Kasumi-1 (cell line): ENCODE data around the gene C20orf144.
"Not testable (repeated sequence)": the region's sequence is repeated elsewhere in the genome, so short reads cannot be mapped to it uniquely, and the experiment has no call there.

ENCODE experiments used
- DNase-seq, 2 experiments: peaks; one replicate each; lab custom pipeline; 2025; lab: John Stamatoyannopoulos, UW

Gene C20orf144

DNA sequence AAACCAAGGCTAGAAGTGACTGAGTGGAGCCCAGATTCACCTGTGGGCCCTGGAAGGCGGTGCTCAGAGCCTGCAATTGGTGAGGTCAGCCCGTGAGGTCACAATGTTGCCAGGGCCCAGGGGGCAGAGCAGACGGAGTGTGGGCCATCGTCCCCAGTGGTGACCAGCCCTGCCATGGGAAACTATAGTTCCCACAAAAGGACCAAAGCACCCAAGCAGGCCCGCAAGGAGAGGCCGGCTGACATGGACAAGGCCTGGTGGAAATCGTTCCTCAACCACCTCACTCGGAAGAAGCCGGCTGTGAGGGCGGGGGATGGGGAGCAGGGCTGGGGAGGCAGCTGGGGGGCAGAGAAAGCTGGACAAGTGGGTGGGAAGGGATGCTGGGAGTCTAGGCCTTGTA lies at the start of gene C20orf144:
Gene C20orf144 (plus strand): TSS at position 156 of the 400 bp plus-strand sequence. CDS start 19 bp downstream, at position 175.
- no peak for DNase-seq

DNA sequence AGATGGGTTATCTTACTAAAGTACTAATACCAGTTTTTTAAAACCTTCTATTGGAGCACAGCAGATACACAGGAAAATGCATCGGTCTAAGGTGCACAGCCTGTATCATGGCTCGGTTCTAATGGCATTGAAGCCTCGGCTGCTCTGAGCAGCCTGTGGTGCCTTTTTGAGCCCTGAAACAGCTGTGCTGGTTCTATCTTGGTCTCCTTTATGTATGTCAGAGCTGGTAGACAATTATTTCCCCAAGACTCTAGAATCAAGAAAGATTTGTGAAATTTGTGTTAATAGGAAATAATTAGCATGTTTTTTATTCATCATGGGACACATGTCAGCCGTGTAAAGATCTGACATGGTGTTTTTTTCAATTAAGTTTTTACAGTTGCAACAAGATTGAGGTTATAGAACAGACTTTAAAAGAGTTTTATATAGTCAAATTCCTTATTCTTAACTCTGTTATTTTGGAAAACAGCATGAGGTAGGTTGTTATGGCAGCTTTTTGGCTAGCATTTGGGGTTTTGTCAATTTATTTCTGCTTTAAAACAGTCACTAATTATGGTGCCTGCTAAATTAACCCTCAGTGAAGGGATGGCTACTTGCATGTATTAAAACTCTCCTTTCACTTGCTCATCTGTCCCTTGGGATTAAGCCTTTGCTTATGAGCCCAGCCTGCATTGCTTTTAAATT lies 40.3 kb upstream of the C20orf144 start:
- DNase-seq, result no peak

DNA sequence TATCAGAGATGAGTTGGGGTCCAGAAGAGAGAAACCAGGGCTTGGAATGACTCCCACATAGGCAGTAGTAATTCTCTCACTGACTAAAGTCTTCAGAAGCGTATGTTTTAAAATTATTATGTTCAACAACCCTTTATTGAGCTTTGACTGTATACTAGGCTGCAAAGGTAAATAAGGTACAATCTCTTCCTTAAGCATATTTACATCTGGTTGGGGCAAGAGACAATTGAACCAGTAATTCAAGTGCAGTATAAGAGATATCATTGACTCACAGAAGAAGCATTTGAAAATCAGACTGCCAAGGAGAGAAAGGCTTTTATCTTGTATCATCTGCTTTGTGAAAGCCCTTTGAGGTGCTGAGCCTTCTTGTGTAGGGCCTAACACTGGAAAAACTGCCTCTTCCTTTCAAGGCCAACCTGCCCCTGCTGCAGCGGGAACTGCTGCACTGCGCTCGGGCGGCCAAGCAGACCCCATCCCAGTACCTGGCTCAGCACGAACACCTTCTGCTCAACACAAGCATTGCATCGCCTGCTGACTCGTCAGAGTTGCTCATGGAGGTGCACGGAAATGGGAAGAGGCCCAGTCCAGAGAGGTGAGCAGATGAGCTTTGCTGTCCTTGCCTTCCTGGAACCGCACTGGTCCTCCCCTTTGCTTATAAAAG lies 39.3 kb upstream of the C20orf144 start:
- no peak for DNase-seq

DNA sequence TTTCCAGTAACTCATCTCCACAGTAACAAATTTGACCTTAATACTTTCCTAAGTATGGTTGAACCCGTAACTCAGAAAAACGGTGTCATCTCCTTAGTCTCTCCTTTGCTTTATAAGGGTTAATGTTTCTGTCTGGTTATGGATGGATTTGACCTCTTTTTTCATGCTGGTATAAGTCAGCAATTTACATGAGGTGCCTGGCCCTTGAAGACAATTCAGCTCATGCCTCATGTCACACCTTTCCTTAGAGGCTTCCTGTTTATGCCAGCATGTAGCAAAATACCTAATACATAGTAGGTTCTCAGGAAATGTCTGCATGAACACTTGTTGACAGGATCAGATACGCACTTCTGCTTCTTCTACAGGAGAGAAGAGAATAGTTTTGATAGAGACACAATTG lies 37.7 kb upstream of the C20orf144 start:
- DNase-seq, result no peak

DNA sequence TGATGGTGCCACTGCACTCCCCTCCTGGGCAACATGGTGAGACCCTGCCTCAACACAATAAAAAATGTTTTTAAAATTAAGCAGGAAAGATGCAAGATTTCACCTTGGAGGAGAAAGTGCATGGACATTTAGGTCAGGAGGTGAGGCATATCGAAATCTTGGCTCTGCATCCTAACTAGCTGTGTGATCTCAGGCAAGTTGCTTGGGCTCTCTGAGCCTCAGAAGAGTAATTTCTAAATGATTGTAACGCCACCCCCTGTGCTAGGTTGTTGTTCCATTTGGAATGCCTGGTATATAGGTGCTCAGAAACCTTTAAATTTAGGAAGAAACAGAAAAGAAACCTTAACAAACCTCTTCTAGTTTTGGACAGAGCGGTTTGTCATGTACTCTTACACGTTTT lies 35.9 kb upstream of the C20orf144 start:
- DNase-seq, result no peak

DNA sequence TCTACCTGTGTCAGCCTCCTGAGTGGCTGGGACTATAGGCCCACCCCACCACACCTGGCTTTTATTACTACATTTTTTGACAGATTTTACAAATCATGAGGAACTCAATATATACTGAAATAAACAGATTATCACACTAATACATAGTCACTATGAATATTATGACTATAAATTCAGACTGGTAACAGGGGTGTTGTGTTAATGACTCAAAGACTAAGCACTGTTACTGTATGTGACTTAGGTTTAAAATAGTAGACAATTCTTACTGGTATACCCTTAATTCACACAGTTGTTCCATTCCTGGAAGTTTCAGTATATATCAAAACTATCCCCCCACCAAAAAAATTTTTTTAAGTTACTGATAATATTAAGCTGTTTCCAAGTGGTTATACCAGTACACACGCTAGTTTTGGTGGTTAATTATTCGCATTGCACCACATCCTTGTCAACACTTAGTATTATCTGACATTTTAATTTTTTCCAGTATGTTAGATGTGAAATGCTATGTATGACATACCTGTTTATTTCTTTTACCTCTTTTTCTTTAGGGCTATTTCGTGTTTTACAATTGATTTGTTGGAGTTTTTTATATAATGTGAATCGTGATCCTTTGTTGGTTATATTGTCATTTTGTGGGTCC lies 34.4 kb upstream of the C20orf144 start:
- DNase-seq, result no peak

DNA sequence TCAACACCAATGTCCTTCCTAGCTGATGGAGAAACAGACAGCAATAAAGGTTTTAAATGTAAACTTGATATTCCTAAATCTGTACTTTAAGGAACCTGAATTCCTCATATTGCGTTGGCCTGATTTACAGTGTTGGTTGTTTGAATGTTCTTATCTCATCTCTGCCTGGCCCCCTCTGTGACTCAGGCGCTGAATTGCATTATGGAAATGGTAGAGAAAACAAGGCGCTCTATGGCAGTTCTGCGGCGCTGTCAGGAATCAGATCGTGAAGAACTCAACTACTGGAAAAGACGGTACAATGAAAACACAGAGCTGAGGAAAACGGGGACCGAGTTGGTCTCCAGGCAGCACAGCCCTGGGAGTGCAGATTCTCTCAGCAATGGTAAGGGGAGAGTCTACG lies 32.6 kb upstream of the C20orf144 start:
- DNase-seq, result no peak

DNA sequence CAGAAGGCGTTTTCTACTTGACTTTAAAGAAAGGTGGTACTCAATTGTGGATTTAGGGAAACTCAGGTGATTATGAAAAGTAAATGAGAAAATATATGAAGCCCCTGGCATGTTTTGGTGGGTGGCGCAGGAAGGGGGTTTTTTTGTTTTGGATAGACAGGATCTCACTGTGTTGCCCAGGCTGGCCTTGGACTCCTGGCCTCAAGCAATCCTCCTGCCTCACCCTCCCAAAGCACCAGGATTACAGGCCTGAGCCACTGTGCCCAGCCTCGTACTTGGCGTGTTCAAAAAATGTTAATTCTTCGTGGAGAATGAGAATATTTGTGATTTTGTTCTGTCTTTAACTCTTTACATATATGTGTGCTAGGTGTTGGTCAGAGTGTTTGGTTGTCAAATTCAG lies 32.1 kb upstream of the C20orf144 start:
- no peak for DNase-seq

DNA sequence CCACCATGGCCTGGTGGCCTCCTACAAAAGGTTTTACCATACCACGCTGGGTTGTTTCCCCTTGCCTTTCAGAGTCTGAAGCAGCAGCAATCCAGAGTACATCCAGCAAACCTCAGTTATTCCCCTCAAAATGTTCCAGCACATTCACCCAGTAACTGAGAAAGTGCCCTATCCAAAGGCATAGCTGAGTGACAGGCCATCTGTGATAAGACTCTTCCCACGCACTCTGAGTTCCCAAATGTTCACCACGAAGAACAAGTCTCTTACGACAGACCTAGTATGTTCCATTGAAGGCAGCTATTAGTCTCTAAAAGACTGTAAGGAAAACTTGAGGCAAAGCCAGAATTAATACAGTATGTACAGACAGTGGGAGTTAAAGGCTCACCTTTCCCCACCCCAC lies 31.6 kb upstream of the C20orf144 start:
- DNase-seq, result no peak

DNA sequence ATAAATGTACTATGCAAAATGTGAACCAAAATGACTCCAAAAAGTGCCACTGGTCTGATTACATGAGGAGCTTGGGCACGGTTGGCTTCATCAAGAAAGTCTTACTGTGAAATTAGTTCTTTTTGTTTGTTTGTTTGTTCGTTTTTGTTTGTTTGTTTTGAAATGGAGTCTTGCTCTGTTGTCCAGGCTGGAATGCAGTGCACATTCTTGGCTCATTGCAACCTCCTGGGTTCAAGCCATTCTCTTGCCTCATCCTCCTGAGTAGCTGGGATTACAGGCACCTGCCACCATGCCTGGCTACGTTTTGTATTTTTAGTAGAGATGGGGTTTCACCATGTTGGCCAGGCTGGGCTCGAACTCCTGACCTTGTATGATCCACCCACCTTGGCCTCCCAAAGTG lies 30.2 kb upstream of the C20orf144 start:
- DNase-seq, result not testable (repeated sequence)

DNA sequence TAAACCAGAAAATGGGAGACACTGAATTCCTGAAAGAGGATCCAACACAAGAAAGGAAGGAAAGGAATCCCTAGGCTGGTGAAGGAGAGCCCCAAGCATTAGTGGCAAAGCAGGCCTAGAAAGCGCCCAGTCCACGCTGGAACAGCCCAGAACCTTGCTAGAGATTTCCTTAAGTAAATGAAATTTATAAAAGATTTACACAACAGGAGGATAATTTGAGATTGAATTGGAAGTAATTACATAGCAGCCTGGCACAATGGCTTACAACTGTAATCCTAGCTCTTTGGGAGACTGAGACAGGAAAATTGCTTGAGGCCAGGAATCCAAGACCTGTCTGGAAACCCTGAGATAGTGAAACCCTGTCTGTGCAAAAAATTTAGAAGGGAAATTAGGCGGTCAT lies 26.8 kb upstream of the C20orf144 start:
- no peak for DNase-seq

DNA sequence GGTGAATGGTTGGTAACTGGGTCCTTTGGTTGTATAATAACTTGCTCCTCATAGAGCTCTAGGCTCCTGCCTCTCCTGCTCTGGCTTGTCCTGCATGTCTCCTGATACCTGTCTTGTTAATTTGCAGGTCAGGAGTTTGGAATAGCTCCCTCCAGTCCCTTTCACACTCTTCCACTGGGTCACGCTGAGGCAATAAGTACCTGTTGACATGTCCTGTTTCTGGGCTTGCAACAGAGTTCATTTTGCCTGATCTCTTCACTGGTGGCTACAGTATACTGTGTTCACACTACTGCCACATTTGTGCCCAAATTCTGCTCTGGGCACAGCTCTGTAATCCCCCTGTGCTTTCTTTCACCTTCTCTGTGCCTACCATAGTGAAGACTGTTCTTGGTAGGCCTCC lies 25.4 kb upstream of the C20orf144 start:
- DNase-seq, result no peak

DNA sequence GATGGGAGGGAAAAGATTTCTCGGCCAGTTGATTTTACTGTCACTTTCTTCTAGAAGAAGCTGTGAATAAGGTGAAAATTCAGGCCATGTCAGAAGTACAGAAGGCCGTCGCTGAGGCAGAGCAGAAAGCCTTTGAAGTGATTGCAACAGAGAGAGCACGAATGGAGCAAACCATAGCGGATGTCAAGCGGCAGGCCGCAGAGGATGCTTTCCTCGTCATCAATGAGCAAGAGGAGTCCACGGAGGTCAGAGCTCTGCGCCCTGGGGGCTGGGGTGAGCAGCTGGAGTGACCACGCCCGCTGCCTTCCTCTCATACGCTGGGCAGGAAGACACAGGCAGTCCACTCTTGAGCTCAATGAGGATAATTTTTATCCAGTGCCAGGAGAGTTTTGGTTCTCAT lies 21.8 kb upstream of the C20orf144 start:
- no peak for DNase-seq

DNA sequence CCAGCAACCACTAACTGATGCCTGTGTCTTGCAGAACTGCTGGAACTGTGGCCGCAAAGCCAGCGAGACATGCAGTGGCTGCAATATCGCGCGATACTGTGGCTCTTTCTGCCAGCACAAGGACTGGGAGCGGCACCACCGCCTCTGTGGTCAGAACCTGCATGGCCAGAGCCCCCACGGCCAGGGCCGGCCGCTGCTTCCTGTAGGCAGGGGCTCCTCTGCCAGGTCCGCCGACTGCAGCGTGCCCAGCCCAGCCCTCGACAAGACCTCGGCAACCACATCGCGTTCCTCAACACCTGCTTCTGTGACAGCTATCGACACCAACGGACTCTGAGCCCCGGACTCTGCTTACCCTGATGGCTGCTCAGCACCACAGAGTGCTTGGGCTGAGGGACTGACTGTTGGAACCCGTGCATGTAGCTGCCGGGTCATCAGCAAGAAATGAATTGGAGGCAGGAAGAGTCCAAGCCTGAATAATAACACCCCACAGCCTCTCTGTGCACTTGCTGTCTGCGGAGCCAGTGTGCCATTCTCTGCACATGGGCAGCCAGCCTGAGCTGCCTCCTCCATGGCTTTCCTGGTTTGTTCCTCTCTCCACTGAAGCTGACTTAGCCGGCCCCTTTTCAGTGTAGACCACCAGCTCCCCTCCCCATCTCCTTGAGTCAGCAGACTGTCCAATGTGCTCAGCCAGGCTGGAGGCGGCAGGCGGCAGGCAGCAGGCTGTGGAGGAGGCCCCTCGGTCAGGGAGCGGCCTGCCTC lies 17.6 kb upstream of the C20orf144 start:
- DNase-seq, result no peak

DNA sequence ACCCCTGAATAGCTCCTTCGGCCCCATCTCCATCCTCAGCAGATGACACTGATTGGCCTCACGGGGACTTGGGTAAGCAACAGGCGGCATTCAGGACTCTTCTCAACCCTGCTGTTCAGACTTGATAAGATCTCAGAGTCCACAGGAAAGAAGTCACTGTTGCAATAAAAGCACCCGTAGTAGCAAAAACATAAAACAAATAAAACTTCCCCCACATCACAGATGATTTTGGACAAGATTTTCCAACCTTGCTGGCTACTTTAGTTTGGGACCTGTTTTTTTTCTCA lies 17.1 kb upstream of the C20orf144 start:
- DNase-seq, result no peak

DNA sequence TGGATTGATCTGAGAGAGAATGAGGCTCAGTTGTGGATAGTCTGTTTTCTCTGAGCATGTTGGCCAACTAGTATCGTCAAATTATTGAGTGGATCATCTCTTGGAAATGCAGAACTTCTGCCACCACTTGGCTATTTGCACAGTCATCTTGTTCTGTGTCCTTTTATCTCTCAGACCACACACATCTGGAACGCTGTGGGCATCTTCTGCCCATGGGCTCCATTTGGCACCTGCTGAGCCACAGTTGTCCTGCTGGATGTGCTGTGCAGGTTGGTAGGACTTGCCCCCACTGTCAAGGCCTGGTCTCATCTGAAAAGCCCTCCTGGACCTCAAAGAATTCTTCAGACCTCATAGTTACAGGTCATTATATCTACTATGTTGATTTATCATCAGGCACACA lies 16.7 kb upstream of the C20orf144 start:
- no peak for DNase-seq

DNA sequence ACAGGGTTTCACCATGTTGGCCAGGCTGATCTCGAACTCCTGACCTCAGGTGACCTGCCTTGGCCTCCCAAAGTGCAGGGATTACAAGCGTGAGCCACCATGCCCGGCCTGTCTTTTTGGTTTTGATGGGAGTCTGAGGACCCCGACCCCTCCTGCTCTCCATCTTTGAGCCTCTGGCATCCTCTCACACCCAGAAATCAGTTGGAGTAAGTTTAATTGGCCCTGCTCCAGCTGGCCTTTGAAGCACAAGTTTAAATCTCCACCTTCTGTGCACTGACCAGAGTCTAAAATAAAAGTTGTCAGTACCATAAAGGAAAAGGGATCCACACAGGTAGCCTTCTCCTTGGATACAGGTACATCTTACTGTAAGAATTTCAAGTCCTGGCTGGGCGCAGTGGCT lies 15.9 kb upstream of the C20orf144 start:
- no peak for DNase-seq

DNA sequence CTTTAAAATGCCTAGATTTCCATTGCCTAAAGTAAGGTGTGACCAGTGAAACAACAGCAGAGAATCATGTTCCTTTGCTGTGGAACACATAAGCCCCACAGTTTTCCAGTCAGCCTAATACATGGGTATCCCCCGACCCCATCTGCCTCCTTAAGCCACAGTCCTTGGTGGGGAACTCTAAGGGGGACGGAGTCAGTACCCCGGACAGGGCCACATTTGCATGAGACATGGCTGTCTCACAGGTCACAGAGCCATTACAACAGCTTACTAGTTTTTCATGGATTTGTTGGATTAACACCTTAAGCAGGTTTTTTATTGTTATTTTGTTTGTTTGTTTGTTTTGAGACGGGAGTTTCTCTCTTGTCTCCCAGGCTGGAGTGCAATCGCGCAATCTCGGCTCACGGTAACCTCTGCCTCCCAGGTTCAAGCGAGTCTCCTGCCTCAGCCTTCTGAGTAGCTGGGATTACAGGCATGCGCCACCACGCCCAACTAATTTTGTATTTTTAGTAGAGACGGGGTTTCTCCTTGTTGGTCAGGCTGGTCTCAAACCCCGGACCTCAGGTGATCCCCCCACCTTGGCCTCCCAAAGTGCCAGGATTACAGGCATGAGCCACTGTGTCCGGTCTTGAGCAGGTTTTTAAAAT lies 15.0 kb upstream of the C20orf144 start:
- peak in 1 of 2 experiments; percentile 3 for DNase-seq

DNA sequence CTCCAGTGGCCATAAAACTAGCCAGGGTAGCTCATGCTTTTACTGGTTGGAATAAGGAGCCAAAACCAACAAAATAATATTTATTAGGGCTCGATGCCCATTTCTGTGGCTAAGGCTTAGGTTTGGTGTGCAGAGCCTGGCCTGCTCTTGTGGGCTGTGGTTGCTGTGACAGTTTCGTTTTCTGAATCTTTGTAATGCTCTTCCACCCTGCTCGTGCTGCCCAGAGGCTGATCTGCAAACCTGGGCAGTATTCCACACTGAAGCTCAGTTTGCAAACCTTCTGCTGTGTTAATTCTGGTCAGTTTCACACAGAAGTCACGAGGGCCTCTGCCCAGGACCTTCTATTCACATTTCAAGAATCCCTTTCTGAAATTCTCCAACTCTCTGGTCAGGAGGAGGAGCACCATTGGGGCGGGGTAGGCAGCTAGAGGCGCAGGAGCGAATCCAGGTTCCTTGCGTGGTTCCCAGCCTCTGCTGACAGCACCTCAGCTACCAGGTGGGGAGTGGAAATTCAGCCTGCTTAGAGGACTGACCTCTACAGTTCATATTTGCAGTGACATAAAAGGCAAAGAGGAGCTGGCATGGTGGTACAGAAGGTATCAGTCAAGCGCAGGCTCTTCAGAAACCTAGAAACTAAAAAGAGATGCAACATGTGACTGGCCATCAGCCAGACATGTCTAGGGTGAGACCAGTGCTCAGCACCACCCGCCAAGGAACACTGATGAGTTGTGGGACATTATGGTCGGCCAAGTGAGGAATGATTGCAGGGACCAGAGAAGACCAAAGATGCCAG lies 14.3 kb upstream of the C20orf144 start:
- no peak for DNase-seq

DNA sequence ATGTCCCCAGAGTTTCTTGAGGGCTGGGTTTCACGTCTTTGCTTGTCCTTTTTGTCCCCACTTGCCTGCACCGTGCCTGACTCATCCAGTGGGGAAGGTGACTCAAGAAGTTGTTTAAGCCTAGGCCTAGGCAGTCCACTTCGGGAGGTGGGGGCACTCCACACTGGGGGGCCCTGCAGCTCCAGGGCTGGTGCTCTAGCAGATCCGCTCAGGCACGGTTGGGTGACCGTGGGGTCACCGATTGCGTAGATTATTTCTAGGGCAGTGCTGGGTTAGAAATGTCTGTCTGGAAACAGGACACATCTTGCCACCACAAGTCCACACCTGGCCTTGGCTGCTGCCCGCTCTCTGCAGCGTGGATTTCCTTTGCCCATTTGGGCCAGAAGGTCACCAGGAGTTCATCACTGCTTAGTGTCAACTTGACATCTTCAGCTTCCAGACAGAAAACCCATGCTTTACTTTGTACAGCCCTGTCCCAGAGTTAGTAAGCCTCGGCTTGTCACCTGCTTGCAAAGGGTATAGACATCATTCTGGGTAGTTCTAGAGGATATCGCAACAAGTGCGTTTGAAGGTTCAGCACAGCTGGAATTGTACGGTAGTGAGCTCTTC lies 13.6 kb upstream of the C20orf144 start:
- no peak for DNase-seq

DNA sequence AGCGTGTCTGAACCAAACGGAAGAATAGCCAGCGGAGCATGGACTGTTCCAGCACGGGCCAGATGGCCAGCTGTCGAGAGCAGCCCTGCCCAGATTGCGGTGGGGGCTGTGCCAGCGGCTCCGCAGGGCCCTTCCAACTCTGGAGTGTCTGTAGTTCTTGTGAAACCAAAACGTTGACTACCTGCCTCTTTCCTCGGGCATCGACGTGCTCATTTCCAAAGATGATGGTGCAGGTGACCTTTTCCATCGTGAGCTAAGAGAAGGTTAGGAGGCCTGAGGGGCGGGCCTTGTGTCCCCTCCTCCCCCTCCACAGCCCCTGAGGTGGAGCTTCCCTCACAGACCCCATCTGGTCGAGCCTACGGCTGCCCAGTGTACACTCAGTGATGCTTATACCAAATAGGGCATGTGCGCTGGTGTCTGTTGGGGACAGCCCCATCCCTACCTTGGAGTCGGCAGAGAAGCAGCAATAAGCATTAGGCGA lies 12.9 kb upstream of the C20orf144 start:
- no peak for DNase-seq
